ENCODE measurements around the gene DNALI1.

The DNALI1 gene

DNA sequence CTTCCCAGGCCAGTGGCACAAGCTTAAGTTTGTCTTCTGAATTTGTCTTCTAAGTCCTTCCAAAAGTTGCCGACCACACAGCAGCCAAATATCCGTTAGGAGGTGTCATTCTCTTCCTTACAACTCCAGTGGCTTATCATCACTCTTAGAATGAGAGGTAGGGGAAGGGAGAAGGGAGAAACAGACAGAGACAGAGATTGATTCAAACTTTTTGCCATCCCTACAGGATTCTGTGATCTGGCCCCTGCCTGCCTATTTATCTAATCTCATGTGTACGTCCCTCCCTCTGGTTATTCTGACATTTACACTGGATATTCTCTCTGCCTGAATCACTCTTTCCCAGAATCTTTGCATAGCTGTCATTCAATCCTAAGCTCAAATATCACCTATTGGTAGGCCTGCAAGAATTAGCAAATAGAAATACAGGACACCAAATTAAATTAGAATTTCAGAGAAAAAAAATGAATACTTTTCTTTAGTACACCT lies 39.5 kb downstream of the DNALI1 start:
- H4K91ac ChIP-seq (ENCODE audit: low read length) = no peak overlapping the region
- no peak overlapping the region for H3K4ac ChIP-seq (ENCODE audit: low read depth in 1 of 2, low read length in 2 of 2)
- peak overlapping the region; percentile 99 for H3K9ac ChIP-seq (ENCODE audit: low read length)
- no peak overlapping the region for H2BK120ac ChIP-seq (ENCODE audit: low read depth, low read length)
- peak overlapping the region; percentile 62 for H3K4me2 ChIP-seq (ENCODE audit: low read length, poor library complexity, severe bottlenecking)
- H3K4me3 ChIP-seq (ENCODE audit: insufficient read depth in 1 of 2, low read depth in 1 of 2, low read length in 2 of 2) = peak overlapping the region; percentile 58 to 99
- peak overlapping the region; percentile 93 for H2AFZ ChIP-seq (ENCODE audit: low read depth, low read length)
- no peak overlapping the region for H4K8ac ChIP-seq (ENCODE audit: low read length)
- no peak overlapping the region for H3K18ac ChIP-seq (ENCODE audit: low read depth in 1 of 2, low read length in 2 of 2)
- no peaks in the 10 kb centered on the region for H3K79me1 ChIP-seq (replicated peaks; ENCODE audit: low read length, poor library complexity, severe bottlenecking)
- no peak overlapping the region for H2AK5ac ChIP-seq (ENCODE audit: low read length, severe bottlenecking)
- no peak overlapping the region for H2BK5ac ChIP-seq (ENCODE audit: low read depth, low read length, poor library complexity, severe bottlenecking)
- H3K9me3 ChIP-seq (ENCODE audit: control insufficient read depth, low read length) = no peaks in the 10 kb centered on the region
- no peak overlapping the region for H3K27ac ChIP-seq (ENCODE audit: low read length, poor library complexity, severe bottlenecking)
- no peak overlapping the region for H3K23ac ChIP-seq (ENCODE audit: low read length in 2 of 2)
- peaks cover 3 to 25% of the 10 kb centered on the region in 2 experiments for H3K36me3 ChIP-seq (ENCODE audit: control insufficient read depth in 1 of 2, insufficient read depth in 2 of 2, low read depth in 1 of 2, low read length in 2 of 2)
- H3K27me3 ChIP-seq (ENCODE audit: control insufficient read depth in 1 of 2, insufficient read depth in 1 of 2, low read length in 2 of 2) = peaks cover 0 to 4% of the 10 kb centered on the region in 2 experiments
- no peak overlapping the region for H3K14ac ChIP-seq (ENCODE audit: low read length in 2 of 2)
- WGBS = no CpG with 5 or more reads among the region's 3 CpGs
- H2BK15ac ChIP-seq (ENCODE audit: low read depth, poor library complexity, severe bottlenecking) = no peak overlapping the region
- peak overlapping the region in 1 of 2 experiments; percentile 21 for H2BK12ac ChIP-seq (ENCODE audit: low read length in 2 of 2)
- H3K4me1 ChIP-seq (ENCODE audit: control insufficient read depth, insufficient read depth, low read depth, low read length) = peaks cover 4% of the 10 kb centered on the region
- DNase-seq = no peak

DNA sequence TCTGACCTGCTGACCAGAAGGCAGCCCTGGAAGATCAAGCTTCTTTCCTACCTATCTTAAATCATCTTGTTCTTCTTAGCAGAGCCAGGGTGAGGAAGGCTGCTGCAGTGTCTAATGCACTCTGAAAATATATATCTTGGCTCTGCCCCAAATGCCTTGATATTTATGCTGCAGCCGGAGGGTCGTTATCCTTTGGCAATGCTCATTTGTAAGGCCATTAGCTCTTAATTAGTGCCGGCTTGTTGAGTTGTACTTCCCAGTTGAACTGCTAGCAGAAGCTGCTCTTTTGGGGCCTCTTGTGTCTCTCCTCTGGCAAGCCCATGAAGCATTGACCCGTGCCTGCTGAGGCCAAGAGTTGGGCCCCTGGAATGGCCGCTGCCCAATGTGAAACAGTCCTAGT lies 43.2 kb downstream of the DNALI1 start:
- Histone ChIP-seq H2BK120ac (ENCODE audit: low read depth, low read length) (no peak overlapping the region), H3K9me3 (ENCODE audit: control insufficient read depth, low read length) (no peaks in the 10 kb centered on the region), H3K18ac (ENCODE audit: low read depth in 1 of 2, low read length in 2 of 2) (no peak overlapping the region), H3K4me1 (ENCODE audit: control insufficient read depth, insufficient read depth, low read depth, low read length) (no peaks in the 10 kb centered on the region), H4K8ac (ENCODE audit: low read length) (no peak overlapping the region), H4K91ac (ENCODE audit: low read length) (no peak overlapping the region), H3K36me3 (ENCODE audit: control insufficient read depth in 1 of 2, insufficient read depth in 2 of 2, low read depth in 1 of 2, low read length in 2 of 2) (no peaks in the 10 kb centered on the region), H3K23ac (ENCODE audit: low read length in 2 of 2) (no peak overlapping the region), H3K4me3 (ENCODE audit: insufficient read depth in 1 of 2, low read depth in 1 of 2, low read length in 2 of 2) (no peak overlapping the region), H3K27ac (ENCODE audit: low read length, poor library complexity, severe bottlenecking) (no peak overlapping the region), H3K4me2 (ENCODE audit: low read length, poor library complexity, severe bottlenecking) (no peak overlapping the region), H3K4ac (ENCODE audit: low read depth in 1 of 2, low read length in 2 of 2) (no peak overlapping the region), H2AFZ (ENCODE audit: low read depth, low read length) (no peak overlapping the region), H3K27me3 (ENCODE audit: control insufficient read depth in 1 of 2, insufficient read depth in 1 of 2, low read length in 2 of 2) (peaks cover 11 to 28% of the 10 kb centered on the region in 2 experiments), H2AK5ac (ENCODE audit: low read length, severe bottlenecking) (no peak overlapping the region), H2BK5ac (ENCODE audit: low read depth, low read length, poor library complexity, severe bottlenecking) (no peak overlapping the region), H2BK15ac (ENCODE audit: low read depth, poor library complexity, severe bottlenecking) (no peak overlapping the region), H3K79me1 (replicated peaks; ENCODE audit: low read length, poor library complexity, severe bottlenecking) (no peaks in the 10 kb centered on the region), H3K9ac (ENCODE audit: low read length) (no peak overlapping the region), H2BK12ac (ENCODE audit: low read length in 2 of 2) (no peak overlapping the region), H3K14ac (ENCODE audit: low read length in 2 of 2) (no peak overlapping the region)
- 86% methylated on average over 5 of the region's 5 CpGs for WGBS
- no peak for DNase-seq

GRCh38 chr1:37601441-37601840 lies 44.7 kb downstream of the DNALI1 start:
- Histone ChIP-seq H3K4me2 (ENCODE audit: low read length, poor library complexity, severe bottlenecking) (no peak overlapping the region), H3K14ac (ENCODE audit: low read length in 2 of 2) (no peak overlapping the region), H3K27ac (ENCODE audit: low read length, poor library complexity, severe bottlenecking) (no peak overlapping the region), H3K18ac (ENCODE audit: low read depth in 1 of 2, low read length in 2 of 2) (no peak overlapping the region), H2BK15ac (ENCODE audit: low read depth, poor library complexity, severe bottlenecking) (no peak overlapping the region), H3K9me3 (ENCODE audit: control insufficient read depth, low read length) (no peaks in the 10 kb centered on the region), H3K27me3 (ENCODE audit: control insufficient read depth in 1 of 2, insufficient read depth in 1 of 2, low read length in 2 of 2) (peaks cover 16 to 40% of the 10 kb centered on the region in 2 experiments), H2AK5ac (ENCODE audit: low read length, severe bottlenecking) (no peak overlapping the region), H3K9ac (ENCODE audit: low read length) (no peak overlapping the region), H4K8ac (ENCODE audit: low read length) (no peak overlapping the region), H2BK12ac (ENCODE audit: low read length in 2 of 2) (no peak overlapping the region), H3K23ac (ENCODE audit: low read length in 2 of 2) (no peak overlapping the region), H2BK120ac (ENCODE audit: low read depth, low read length) (no peak overlapping the region), H2AFZ (ENCODE audit: low read depth, low read length) (no peak overlapping the region), H3K4me3 (ENCODE audit: insufficient read depth in 1 of 2, low read depth in 1 of 2, low read length in 2 of 2) (no peak overlapping the region), H4K91ac (ENCODE audit: low read length) (no peak overlapping the region), H3K4me1 (ENCODE audit: control insufficient read depth, insufficient read depth, low read depth, low read length) (no peaks in the 10 kb centered on the region), H2BK5ac (ENCODE audit: low read depth, low read length, poor library complexity, severe bottlenecking) (no peak overlapping the region), H3K36me3 (ENCODE audit: control insufficient read depth in 1 of 2, insufficient read depth in 2 of 2, low read depth in 1 of 2, low read length in 2 of 2) (no peaks in the 10 kb centered on the region), H3K4ac (ENCODE audit: low read depth in 1 of 2, low read length in 2 of 2) (no peak overlapping the region), H3K79me1 (replicated peaks; ENCODE audit: low read length, poor library complexity, severe bottlenecking) (no peaks in the 10 kb centered on the region)
- DNase-seq = no peak

- no peaks in the 10 kb centered on the region for H3K4me1 ChIP-seq (ENCODE audit: control insufficient read depth, insufficient read depth, low read depth, low read length)
- 33% methylated on average over 6 of the region's 8 CpGs for WGBS
Measured at GRCh38 chr1:37602750-37603694, 46.3 kb downstream of the DNALI1 start.

More at GRCh38 chr1:37602750-37603694, 46.3 kb downstream of the DNALI1 start:
- no peak overlapping the region for H2BK12ac ChIP-seq (ENCODE audit: low read length in 2 of 2)
- peaks cover 31 to 56% of the 10 kb centered on the region in 2 experiments for H3K27me3 ChIP-seq (ENCODE audit: control insufficient read depth in 1 of 2, insufficient read depth in 1 of 2, low read length in 2 of 2)
- H3K4me3 ChIP-seq (ENCODE audit: insufficient read depth in 1 of 2, low read depth in 1 of 2, low read length in 2 of 2) = no peak overlapping the region
- no peak overlapping the region for H3K14ac ChIP-seq (ENCODE audit: low read length in 2 of 2)
- H4K91ac ChIP-seq (ENCODE audit: low read length) = no peak overlapping the region
- H3K23ac ChIP-seq (ENCODE audit: low read length in 2 of 2) = no peak overlapping the region
- H2AK5ac ChIP-seq (ENCODE audit: low read length, severe bottlenecking) = no peak overlapping the region
- no peak overlapping the region for H2BK5ac ChIP-seq (ENCODE audit: low read depth, low read length, poor library complexity, severe bottlenecking)
- no peak overlapping the region for H3K9ac ChIP-seq (ENCODE audit: low read length)
- H3K27ac ChIP-seq (ENCODE audit: low read length, poor library complexity, severe bottlenecking) = no peak overlapping the region
- H4K8ac ChIP-seq (ENCODE audit: low read length) = no peak overlapping the region
- H3K4ac ChIP-seq (ENCODE audit: low read depth in 1 of 2, low read length in 2 of 2) = no peak overlapping the region
- H2BK120ac ChIP-seq (ENCODE audit: low read depth, low read length) = no peak overlapping the region
- no peaks in the 10 kb centered on the region for H3K9me3 ChIP-seq (ENCODE audit: control insufficient read depth, low read length)
- H2AFZ ChIP-seq (ENCODE audit: low read depth, low read length) = no peak overlapping the region
- H3K4me2 ChIP-seq (ENCODE audit: low read length, poor library complexity, severe bottlenecking) = no peak overlapping the region
- no peaks in the 10 kb centered on the region for H3K36me3 ChIP-seq (ENCODE audit: control insufficient read depth in 1 of 2, insufficient read depth in 2 of 2, low read depth in 1 of 2, low read length in 2 of 2)
- no peak overlapping the region for H2BK15ac ChIP-seq (ENCODE audit: low read depth, poor library complexity, severe bottlenecking)
- DNase-seq = peak; percentile 43
- no peak overlapping the region for H3K18ac ChIP-seq (ENCODE audit: low read depth in 1 of 2, low read length in 2 of 2)
- no peaks in the 10 kb centered on the region for H3K79me1 ChIP-seq (replicated peaks; ENCODE audit: low read length, poor library complexity, severe bottlenecking)

Data from mesenchymal stem cell (in vitro differentiated cells and primary cell).